Measurements from ENCODE around the gene CCDC146.
"Not testable (repeated sequence)": the region's sequence is repeated elsewhere in the genome, so short reads cannot be mapped to it uniquely, and the experiment has no call there.

CCDC146 gene

DNA sequence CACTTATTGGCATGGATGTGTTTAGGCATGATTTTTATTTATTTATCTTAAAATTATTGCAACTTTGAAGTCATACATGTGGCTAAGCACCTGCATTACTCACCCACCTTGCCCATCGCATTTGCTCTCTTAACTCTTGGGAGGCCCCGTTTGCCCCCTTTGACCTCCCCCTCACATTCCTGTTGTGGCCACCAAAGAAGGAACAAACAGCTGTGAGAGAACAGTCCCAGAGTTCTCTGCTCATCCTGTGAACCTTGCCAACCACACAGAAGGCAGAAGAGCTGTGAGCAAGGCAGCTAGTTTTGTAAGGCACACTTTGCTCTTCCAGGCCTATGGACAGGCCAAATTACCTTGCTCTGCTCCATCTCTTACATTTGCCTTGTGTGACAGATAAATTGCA, 100.8 kb downstream of the CCDC146 start:
- no peak for TF ChIP-seq CTCF (IDR thresholded peaks at IDR 0.05; ENCODE audit: low read length, missing control alignments)
- no peak overlapping the region for H3K4me3 ChIP-seq (replicated peaks; ENCODE audit: low read depth, low read length)
- DNase-seq (ENCODE audit: low read depth): no peak

- peak; percentile 51 for DNase-seq (ENCODE audit: low read depth)
- TF ChIP-seq CTCF (IDR thresholded peaks at IDR 0.05; ENCODE audit: low read length, missing control alignments): no peak
- H3K4me3 ChIP-seq (replicated peaks; ENCODE audit: low read depth, low read length): no peak overlapping the region
These were observed 104.0 kb downstream of the CCDC146 start for GRCh38 chr7:77226357-77226839.

- not testable (repeated sequence) for H3K4me3 ChIP-seq (replicated peaks; ENCODE audit: low read depth, low read length); DNase-seq (ENCODE audit: low read depth)
These were observed 106.4 kb downstream of the CCDC146 start for GRCh38 chr7:77228795-77229194.

- TF ChIP-seq CTCF (IDR thresholded peaks at IDR 0.05; ENCODE audit: low read length, missing control alignments): no peak
- no peak overlapping the region for H3K4me3 ChIP-seq (replicated peaks; ENCODE audit: low read depth, low read length)
- DNase-seq (ENCODE audit: low read depth): no peak
These were observed 110.1 kb downstream of the CCDC146 start for GRCh38 chr7:77232467-77232866.

DNA sequence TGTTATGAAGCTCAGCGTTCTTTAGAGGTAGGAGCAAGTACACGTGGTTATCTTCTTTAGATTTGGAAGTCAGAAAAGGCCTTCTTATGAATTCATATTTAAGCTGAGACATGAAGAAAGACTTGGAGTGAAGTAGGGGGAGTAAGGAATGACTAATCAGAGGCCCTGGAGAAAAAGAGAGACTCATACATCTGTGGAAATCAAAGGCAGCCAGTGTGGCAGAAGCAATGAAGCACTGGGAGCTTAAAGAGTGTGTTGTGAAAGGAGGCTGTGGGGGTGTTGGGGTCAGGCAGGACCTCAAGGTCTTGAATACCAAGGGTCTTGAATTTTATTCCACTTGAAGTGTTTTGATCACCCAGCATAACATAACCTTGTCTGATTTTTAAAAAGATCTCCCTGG, 112.9 kb downstream of the CCDC146 start:
- peak; percentile 79 for DNase-seq (ENCODE audit: low read depth)

DNA sequence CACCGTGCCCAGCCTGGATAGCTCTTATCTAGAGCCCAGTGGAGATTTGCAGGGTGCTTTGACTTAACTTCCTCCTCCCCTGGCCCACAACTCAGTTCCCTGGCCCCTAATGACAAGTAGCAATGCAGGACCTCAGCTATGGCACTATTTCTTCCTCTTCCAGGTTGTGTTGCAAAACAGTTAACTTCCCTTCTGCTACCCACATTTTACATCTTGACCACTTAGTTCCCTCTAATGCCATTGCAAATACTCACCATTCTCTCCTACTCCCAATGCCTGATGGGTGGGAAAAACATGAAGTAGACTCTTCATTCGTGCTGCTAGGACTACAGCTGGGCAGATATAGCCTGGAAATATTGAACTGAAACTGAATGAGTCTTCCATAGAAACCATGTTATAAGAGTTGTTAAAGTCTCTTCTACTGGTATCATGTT, 116.3 kb downstream of the CCDC146 start:
- no peak overlapping the region for H3K4me3 ChIP-seq (replicated peaks; ENCODE audit: low read depth, low read length)
- TF ChIP-seq CTCF (IDR thresholded peaks at IDR 0.05; ENCODE audit: low read length, missing control alignments): no peak

More for the DNA sequence above, 112.9 kb downstream of the CCDC146 start:
- TF ChIP-seq CTCF (IDR thresholded peaks at IDR 0.05; ENCODE audit: low read length, missing control alignments): no peak
- no peak overlapping the region for H3K4me3 ChIP-seq (replicated peaks; ENCODE audit: low read depth, low read length)

DNA sequence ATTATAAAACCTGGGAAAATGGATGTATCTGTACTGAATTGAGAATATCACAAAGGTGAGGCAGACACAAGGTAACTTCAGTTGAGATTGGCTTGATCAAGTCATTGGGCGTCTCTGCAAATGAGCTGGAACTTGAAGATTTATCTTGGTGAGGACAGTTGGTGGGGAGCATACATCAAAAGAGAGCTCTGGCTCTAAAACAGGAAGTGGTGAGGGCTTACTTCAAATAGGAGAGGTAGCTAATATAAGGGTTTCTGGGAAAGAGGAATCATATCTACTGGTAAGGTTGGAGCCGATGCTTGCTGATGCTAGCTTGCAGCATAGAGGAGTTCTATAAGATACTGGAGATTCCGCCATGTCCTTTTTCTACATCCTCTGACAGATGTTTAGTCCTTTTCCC, 117.1 kb downstream of the CCDC146 start:
- TF ChIP-seq CTCF (IDR thresholded peaks at IDR 0.05; ENCODE audit: low read length, missing control alignments): no peak
- no peak overlapping the region for H3K4me3 ChIP-seq (replicated peaks; ENCODE audit: low read depth, low read length)
- no peak for DNase-seq (ENCODE audit: low read depth)

More for the DNA sequence above, 116.3 kb downstream of the CCDC146 start:
- no peak for DNase-seq (ENCODE audit: low read depth)
